WTC11 (cell line): Measurements from ENCODE around the gene CCDC61. TPM values are rescaled to one million over a fixed set of nuclear protein-coding genes. Genes with fewer than 3 reads are reported as not detected.
A peak's percentile ranks its signal among the peaks of the same experiment; 100 is the strongest.

ENCODE experiments used
- ATAC-seq: fragments of 200-7000 bp; cut with Tn5 transposase; 2 replicates; pipeline ENCODE4 v1.10.0; 2021; ENCODE audit warnings: mild to moderate bottlenecking, moderate library complexity
- CTCF ChIA-PET: fragments of 300-600 bp; sonication (Branson Sonifier 250); formaldehyde crosslinking; loops from one replicate; lab custom pipeline; 2021; ENCODE audit warnings: antibody characterized with exemption; lab: Charles Lee
- POLR2A ChIA-PET: fragments of 350-600 bp; sonication (Branson Sonifier 250); formaldehyde crosslinking; loops from one replicate; lab custom pipeline; 2021; ENCODE audit warnings: antibody characterized with exemption; lab: Charles Lee
- DNase-seq: peaks from one replicate; pipeline ENCODE4 v3.0.0; 2021; ENCODE audit warnings: low spot score
- H3K27ac Mint-ChIP-seq: 2 replicates; pipeline ENCODE4 v1.8.0; 2021; ENCODE audit warnings: mixed read lengths
- H3K27me3 Mint-ChIP-seq: 2 replicates; pipeline ENCODE4 v1.8.0; 2021; ENCODE audit warnings: low read depth, mild to moderate bottlenecking, moderate library complexity, mixed read lengths
- H3K36me3 Mint-ChIP-seq: 2 replicates; pipeline ENCODE4 v1.8.0; 2021; ENCODE audit warnings: mixed read lengths
- H3K4me1 Mint-ChIP-seq: 2 replicates; pipeline ENCODE4 v1.8.0; 2022; ENCODE audit warnings: mixed read lengths
- H3K4me3 Mint-ChIP-seq: 2 replicates; pipeline ENCODE4 v1.8.0; 2021; ENCODE audit warnings: mild to moderate bottlenecking, moderate library complexity, mixed read lengths
- H3K9me3 Mint-ChIP-seq: 2 replicates; pipeline ENCODE4 v1.8.0; 2021; ENCODE audit warnings: mixed read lengths
- FOXJ3 ChIP-seq: sonication (generic); formaldehyde crosslinking; IDR thresholded peaks from 2 replicates; pipeline ENCODE4 v1.9.0; 2021; ENCODE audit warnings: missing genetic modification reagents, mild to moderate bottlenecking, borderline replicate concordance
- FOXK1 ChIP-seq: sonication (generic); formaldehyde crosslinking; IDR thresholded peaks from 2 replicates; pipeline ENCODE4 v1.8.0; 2022; ENCODE audit warnings: mild to moderate bottlenecking, moderate library complexity, missing genetic modification reagents
- HMGA2 ChIP-seq: fragments of 250-450 bp; sonication (Bioruptor Pico); IDR thresholded peaks from 2 replicates; pipeline ENCODE4 v1.4.0; 2021; ENCODE audit warnings: mild to moderate bottlenecking, moderate library complexity
- NFATC4 ChIP-seq: fragments of 250-450 bp; sonication (Bioruptor Pico); IDR thresholded peaks from 2 replicates; pipeline ENCODE4 v1.9.0; 2021; ENCODE audit warnings: mild to moderate bottlenecking
- NR1H2 ChIP-seq: sonication (generic); formaldehyde crosslinking; IDR thresholded peaks from 2 replicates; pipeline ENCODE4 v1.9.0; 2021; ENCODE audit warnings: mild to moderate bottlenecking, moderate library complexity, missing genetic modification reagents
- OVOL2 ChIP-seq: fragments of 250-450 bp; sonication (Bioruptor Pico); IDR thresholded peaks from 2 replicates; pipeline ENCODE4 v1.9.0; 2021; ENCODE audit warnings: mild to moderate bottlenecking, borderline replicate concordance
- PRRX2 ChIP-seq: fragments of 250-450 bp; sonication (Bioruptor Pico); IDR thresholded peaks from 2 replicates; pipeline ENCODE4 v1.8.0; 2021; ENCODE audit warnings: mild to moderate bottlenecking
- SP1 ChIP-seq: sonication (generic); formaldehyde crosslinking; conservative IDR thresholded peaks from 2 replicates; pipeline ENCODE4 v1.8.1; 2022; ENCODE audit warnings: missing genetic modification reagents
- ZNF416 ChIP-seq: fragments of 250-450 bp; sonication (Bioruptor Pico); IDR thresholded peaks from 2 replicates; pipeline ENCODE4 v1.9.0; 2021; ENCODE audit warnings: mild to moderate bottlenecking, inconsistent platforms
- total RNA-seq: library from RNA; stranded (reverse); gene quantifications from 3 replicates; pipeline ENCODE4 v1.2.3, GENCODE V29; 2021
- TF ChIP-seq, protein P1 (sequence below): sonication (generic); formaldehyde crosslinking; IDR thresholded peaks from 2 replicates; pipeline ENCODE4 v1.8.0; 2023; ENCODE audit warnings: missing genetic modification reagents, mild to moderate bottlenecking, borderline replicate concordance
- TF ChIP-seq, protein P2 (sequence below): fragments of 250-450 bp; sonication (Bioruptor Pico); IDR thresholded peaks from 2 replicates; pipeline ENCODE4 v1.9.0; 2021; ENCODE audit warnings: moderate library complexity, mild to moderate bottlenecking, inconsistent platforms, borderline replicate concordance
- TF ChIP-seq, protein P3 (sequence below): sonication (generic); formaldehyde crosslinking; IDR thresholded peaks from 2 replicates; pipeline ENCODE4 v1.8.1; 2022; ENCODE audit warnings: low read depth, missing genetic modification reagents, borderline replicate concordance
- TF ChIP-seq, protein P4 (sequence below): fragments of 250-450 bp; sonication (Bioruptor Pico); IDR thresholded peaks from 2 replicates; pipeline ENCODE4 v1.9.0; 2021; ENCODE audit warnings: mild to moderate bottlenecking
- TF ChIP-seq, protein P5 (sequence below): sonication (generic); formaldehyde crosslinking; IDR thresholded peaks from 2 replicates; pipeline ENCODE4 v1.8.0; 2022; ENCODE audit warnings: missing genetic modification reagents
- TF ChIP-seq, protein P6 (sequence below): sonication (generic); formaldehyde crosslinking; IDR thresholded peaks from 2 replicates; pipeline ENCODE4 v1.8.1; 2022; ENCODE audit warnings: mild to moderate bottlenecking, missing genetic modification reagents, moderate library complexity, borderline replicate concordance

Gene CCDC61
- total RNA-seq, 1 experiment from 2014 or later: 33.7 TPM

DNA sequence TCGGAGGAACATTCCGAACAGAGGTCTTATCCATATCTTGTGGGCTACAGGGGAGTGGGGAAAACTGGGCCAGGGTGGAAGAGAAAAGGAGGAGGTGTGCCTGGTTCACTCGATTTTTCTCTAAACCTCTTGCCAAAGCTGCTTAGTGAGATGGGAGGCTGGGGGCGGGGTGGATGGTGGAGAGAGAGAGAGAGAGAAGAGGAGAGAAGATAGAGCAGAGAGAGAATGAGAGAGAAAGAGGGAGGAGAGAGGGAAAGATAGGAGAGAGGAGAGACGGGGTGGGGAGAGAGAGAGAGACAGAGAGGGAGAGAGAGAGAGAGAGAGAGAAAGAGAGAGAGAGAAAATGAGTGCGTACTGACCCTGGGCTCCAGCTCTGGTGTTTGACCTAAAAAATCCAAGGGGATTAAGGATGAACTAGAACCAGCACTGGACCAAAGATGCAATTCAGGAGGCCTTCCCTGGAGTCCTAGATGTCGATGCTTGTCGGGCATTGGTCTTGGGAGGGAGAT lies 35.7 kb upstream of the CCDC61 start:
- H3K4me1 Mint-ChIP-seq: peaks cover 13% of the 10 kb centered on the region
- POLR2A ChIA-PET: no interaction called here
- no peaks in the 10 kb centered on the region for H3K9me3 Mint-ChIP-seq
- TF ChIP-seq, protein P1, sequence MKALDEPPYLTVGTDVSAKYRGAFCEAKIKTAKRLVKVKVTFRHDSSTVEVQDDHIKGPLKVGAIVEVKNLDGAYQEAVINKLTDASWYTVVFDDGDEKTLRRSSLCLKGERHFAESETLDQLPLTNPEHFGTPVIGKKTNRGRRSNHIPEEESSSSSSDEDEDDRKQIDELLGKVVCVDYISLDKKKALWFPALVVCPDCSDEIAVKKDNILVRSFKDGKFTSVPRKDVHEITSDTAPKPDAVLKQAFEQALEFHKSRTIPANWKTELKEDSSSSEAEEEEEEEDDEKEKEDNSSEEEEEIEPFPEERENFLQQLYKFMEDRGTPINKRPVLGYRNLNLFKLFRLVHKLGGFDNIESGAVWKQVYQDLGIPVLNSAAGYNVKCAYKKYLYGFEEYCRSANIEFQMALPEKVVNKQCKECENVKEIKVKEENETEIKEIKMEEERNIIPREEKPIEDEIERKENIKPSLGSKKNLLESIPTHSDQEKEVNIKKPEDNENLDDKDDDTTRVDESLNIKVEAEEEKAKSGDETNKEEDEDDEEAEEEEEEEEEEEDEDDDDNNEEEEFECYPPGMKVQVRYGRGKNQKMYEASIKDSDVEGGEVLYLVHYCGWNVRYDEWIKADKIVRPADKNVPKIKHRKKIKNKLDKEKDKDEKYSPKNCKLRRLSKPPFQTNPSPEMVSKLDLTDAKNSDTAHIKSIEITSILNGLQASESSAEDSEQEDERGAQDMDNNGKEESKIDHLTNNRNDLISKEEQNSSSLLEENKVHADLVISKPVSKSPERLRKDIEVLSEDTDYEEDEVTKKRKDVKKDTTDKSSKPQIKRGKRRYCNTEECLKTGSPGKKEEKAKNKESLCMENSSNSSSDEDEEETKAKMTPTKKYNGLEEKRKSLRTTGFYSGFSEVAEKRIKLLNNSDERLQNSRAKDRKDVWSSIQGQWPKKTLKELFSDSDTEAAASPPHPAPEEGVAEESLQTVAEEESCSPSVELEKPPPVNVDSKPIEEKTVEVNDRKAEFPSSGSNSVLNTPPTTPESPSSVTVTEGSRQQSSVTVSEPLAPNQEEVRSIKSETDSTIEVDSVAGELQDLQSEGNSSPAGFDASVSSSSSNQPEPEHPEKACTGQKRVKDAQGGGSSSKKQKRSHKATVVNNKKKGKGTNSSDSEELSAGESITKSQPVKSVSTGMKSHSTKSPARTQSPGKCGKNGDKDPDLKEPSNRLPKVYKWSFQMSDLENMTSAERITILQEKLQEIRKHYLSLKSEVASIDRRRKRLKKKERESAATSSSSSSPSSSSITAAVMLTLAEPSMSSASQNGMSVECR (CRISPR knock-in tag): no peak
- TF ChIP-seq NFATC4 (CRISPR knock-in tag) (no peak), PRRX2 (CRISPR knock-in tag) (no peak), FOXK1 (CRISPR knock-in tag) (no peak), SP1 (no peak), ZNF416 (CRISPR knock-in tag) (no peak), OVOL2 (no peak), FOXJ3 (CRISPR knock-in tag) (no peak)
- TF ChIP-seq, protein P2, sequence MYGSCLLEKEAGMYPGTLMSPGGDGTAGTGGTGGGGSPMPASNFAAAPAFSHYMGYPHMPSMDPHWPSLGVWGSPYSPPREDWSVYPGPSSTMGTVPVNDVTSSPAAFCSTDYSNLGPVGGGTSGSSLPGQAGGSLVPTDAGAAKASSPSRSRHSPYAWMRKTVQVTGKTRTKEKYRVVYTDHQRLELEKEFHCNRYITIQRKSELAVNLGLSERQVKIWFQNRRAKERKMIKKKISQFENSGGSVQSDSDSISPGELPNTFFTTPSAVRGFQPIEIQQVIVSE (CRISPR knock-in tag): no peak
- TF ChIP-seq, protein P3, sequence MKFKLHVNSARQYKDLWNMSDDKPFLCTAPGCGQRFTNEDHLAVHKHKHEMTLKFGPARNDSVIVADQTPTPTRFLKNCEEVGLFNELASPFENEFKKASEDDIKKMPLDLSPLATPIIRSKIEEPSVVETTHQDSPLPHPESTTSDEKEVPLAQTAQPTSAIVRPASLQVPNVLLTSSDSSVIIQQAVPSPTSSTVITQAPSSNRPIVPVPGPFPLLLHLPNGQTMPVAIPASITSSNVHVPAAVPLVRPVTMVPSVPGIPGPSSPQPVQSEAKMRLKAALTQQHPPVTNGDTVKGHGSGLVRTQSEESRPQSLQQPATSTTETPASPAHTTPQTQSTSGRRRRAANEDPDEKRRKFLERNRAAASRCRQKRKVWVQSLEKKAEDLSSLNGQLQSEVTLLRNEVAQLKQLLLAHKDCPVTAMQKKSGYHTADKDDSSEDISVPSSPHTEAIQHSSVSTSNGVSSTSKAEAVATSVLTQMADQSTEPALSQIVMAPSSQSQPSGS: no peak
- TF ChIP-seq, protein P4, sequence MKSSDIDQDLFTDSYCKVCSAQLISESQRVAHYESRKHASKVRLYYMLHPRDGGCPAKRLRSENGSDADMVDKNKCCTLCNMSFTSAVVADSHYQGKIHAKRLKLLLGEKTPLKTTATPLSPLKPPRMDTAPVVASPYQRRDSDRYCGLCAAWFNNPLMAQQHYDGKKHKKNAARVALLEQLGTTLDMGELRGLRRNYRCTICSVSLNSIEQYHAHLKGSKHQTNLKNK: no peak
- TF ChIP-seq, protein P5, sequence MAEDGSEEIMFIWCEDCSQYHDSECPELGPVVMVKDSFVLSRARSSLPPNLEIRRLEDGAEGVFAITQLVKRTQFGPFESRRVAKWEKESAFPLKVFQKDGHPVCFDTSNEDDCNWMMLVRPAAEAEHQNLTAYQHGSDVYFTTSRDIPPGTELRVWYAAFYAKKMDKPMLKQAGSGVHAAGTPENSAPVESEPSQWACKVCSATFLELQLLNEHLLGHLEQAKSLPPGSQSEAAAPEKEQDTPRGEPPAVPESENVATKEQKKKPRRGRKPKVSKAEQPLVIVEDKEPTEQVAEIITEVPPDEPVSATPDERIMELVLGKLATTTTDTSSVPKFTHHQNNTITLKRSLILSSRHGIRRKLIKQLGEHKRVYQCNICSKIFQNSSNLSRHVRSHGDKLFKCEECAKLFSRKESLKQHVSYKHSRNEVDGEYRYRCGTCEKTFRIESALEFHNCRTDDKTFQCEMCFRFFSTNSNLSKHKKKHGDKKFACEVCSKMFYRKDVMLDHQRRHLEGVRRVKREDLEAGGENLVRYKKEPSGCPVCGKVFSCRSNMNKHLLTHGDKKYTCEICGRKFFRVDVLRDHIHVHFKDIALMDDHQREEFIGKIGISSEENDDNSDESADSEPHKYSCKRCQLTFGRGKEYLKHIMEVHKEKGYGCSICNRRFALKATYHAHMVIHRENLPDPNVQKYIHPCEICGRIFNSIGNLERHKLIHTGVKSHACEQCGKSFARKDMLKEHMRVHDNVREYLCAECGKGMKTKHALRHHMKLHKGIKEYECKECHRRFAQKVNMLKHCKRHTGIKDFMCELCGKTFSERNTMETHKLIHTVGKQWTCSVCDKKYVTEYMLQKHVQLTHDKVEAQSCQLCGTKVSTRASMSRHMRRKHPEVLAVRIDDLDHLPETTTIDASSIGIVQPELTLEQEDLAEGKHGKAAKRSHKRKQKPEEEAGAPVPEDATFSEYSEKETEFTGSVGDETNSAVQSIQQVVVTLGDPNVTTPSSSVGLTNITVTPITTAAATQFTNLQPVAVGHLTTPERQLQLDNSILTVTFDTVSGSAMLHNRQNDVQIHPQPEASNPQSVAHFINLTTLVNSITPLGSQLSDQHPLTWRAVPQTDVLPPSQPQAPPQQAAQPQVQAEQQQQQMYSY (CRISPR knock-in tag): no peak
- peak overlapping the region; percentile 29; the same call in 1 of the 2 replicates for H3K27ac Mint-ChIP-seq
- H3K36me3 Mint-ChIP-seq: peaks cover 6% of the 10 kb centered on the region; the same call in 1 of the 2 replicates
- CTCF ChIA-PET: interaction anchor here (2.3 kb wide), 1 partner anchor 32 kb away, joined by 17 read pairs; no protein-coding TSS in a partner anchor
- ATAC-seq: no peak
- no peak overlapping the region for H3K4me3 Mint-ChIP-seq
- peaks cover 80% of the 10 kb centered on the region for H3K27me3 Mint-ChIP-seq
- no peak for DNase-seq

DNA sequence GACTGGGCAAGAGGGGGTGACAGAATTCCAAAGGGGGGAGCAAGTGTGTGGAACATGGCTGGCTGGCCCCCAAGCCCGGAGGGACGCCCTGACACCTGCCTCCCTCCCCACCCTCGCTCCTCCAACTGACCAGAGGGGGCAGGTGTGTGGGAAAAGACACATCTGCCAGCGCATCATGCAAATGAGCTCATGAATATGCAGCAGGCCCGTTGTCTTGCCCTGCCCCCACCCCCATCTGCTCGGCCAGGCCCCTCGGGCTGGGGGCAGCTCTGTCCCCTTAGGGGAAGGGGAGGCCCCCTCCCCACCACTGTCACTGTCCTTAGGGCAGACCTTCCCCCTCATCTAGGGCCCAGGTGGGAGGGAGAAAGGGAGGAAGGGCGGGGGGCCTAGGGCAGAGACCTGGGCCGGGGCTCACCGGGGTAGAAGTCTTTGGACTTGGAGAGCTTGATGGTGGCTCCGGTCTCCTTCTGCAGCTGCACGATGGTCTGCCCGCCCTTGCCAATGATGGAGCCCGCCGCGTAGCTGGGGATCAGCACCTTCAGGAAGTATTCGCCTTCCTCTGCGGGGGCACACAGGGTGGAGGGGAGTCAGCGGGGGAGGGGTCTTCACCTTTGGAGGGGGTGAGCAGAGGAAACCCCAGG lies 34.6 kb upstream of the CCDC61 start:
- H3K4me1 Mint-ChIP-seq: peaks cover 13% of the 10 kb centered on the region
- peak overlapping the region; percentile 14 for H3K4me3 Mint-ChIP-seq
- ChIA-PET POLR2A (interaction anchor here (0.9 to 1.3 kb wide), 5 partner anchors 8 to 56 kb away, joined by 3 to 9 read pairs (median 3); partner anchors contain the start of genes CCDC61 and NOVA2), CTCF (interaction anchor here (0.6 to 2.6 kb wide), 55 partner anchors 8 to 475 kb away, joined by 3 to 39 read pairs (median 5); partner anchors contain the start of genes CCDC61, DMWD, FOXA3 and IGFL2)
- peak; percentile 97 for ATAC-seq
- H3K27me3 Mint-ChIP-seq: peaks cover 78% of the 10 kb centered on the region
- no peaks in the 10 kb centered on the region for H3K9me3 Mint-ChIP-seq
- H3K36me3 Mint-ChIP-seq: peaks cover 6% of the 10 kb centered on the region; the same call in 1 of the 2 replicates
- DNase-seq: peak; percentile 82
- 0 out of 2 replicates have a peak overlapping the region, but pooled peaks have one; percentile 6 for H3K27ac Mint-ChIP-seq
- TF ChIP-seq HMGA2 (CRISPR knock-in tag) (no peak), NR1H2 (CRISPR knock-in tag) (no peak)
- TF ChIP-seq, protein P5 (CRISPR knock-in tag): no peak
- TF ChIP-seq, protein P6, sequence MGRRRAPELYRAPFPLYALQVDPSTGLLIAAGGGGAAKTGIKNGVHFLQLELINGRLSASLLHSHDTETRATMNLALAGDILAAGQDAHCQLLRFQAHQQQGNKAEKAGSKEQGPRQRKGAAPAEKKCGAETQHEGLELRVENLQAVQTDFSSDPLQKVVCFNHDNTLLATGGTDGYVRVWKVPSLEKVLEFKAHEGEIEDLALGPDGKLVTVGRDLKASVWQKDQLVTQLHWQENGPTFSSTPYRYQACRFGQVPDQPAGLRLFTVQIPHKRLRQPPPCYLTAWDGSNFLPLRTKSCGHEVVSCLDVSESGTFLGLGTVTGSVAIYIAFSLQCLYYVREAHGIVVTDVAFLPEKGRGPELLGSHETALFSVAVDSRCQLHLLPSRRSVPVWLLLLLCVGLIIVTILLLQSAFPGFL (CRISPR knock-in tag): no peak
- TF ChIP-seq, protein P3: no peak
